Measurements from ENCODE around the gene CHRND. TPM values are rescaled to one million over a fixed set of nuclear protein-coding genes. Genes with fewer than 3 reads are reported as not detected.

Gene CHRND
- polyA plus RNA-seq, 1 donor from 2014 or later = not detected

GRCh38 chr2:232534940-232535651, 9.1 kb downstream of the CHRND start:
- Histone ChIP-seq H3K9me3 (ENCODE audit: low read length) (no peaks in the 10 kb centered on the region), H3K36me3 (ENCODE audit: insufficient read depth, low read length) (no peaks in the 10 kb centered on the region), H3K4me2 (ENCODE audit: low read length) (no peak overlapping the region)

More at GRCh38 chr2:232534940-232535651, 9.1 kb downstream of the CHRND start:
- Histone ChIP-seq H2AFZ (ENCODE audit: low read depth, low read length) (no peak overlapping the region), H3F3A (ENCODE audit: insufficient read depth, low read length, poor library complexity, severe bottlenecking) (no peaks in the 10 kb centered on the region), H3K4me3 (ENCODE audit: low read length) (no peak overlapping the region), H4K20me1 (ENCODE audit: insufficient read depth) (no peaks in the 10 kb centered on the region), H3K27me3 (ENCODE audit: insufficient read depth, low read depth, low read length) (no peaks in the 10 kb centered on the region), H3K9me2 (ENCODE audit: insufficient read depth, low read length) (no peaks in the 10 kb centered on the region), H3K79me2 (replicated peaks; ENCODE audit: insufficient read depth, low read length) (no peaks in the 10 kb centered on the region), H3K9ac (ENCODE audit: low read length) (no peak overlapping the region), H3K27ac (ENCODE audit: low read length) (no peak overlapping the region)
- TF ChIP-seq REST (IDR thresholded peaks at IDR 0.05; ENCODE audit: borderline replicate concordance) (no peak), POLR2AphosphoS5 (IDR thresholded peaks at IDR 0.05) (no peak), CTCF (IDR thresholded peaks at IDR 0.05; ENCODE audit: poor library complexity, severe bottlenecking) (no peak), EZH2 (IDR thresholded peaks at IDR 0.05; ENCODE audit: borderline replicate concordance, insufficient read depth, low read length, poor library complexity, severe bottlenecking) (no peak), MXI1 (conservative IDR thresholded peaks at IDR 0.05; ENCODE audit: poor library complexity, severe bottlenecking) (no peak), EP300 (conservative IDR thresholded peaks at IDR 0.05; ENCODE audit: poor library complexity, severe bottlenecking) (no peak), RAD21 (conservative IDR thresholded peaks at IDR 0.05) (no peak), TAF1 (IDR thresholded peaks at IDR 0.05; ENCODE audit: low read depth) (no peak), SMC3 (conservative IDR thresholded peaks at IDR 0.05; ENCODE audit: poor library complexity) (no peak)

All from neural cell (in vitro differentiated cells).